Bladder microvascular endothelial cell (primary cell): Measurements from ENCODE around the gene BCDIN3D. TPM values are rescaled to one million over a fixed set of nuclear protein-coding genes. Genes with fewer than 3 reads are reported as not detected.

Source experiments
- total RNA-seq: library from RNA; depleted of rRNA; stranded (reverse); fragments of >200 nt; gene quantifications from 2 replicates; pipeline ENCODE4 v1.2.3, GENCODE V29; 2014

BCDIN3D gene, protein sequence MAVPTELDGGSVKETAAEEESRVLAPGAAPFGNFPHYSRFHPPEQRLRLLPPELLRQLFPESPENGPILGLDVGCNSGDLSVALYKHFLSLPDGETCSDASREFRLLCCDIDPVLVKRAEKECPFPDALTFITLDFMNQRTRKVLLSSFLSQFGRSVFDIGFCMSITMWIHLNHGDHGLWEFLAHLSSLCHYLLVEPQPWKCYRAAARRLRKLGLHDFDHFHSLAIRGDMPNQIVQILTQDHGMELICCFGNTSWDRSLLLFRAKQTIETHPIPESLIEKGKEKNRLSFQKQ
- 2.1 and 2.5 TPM in 2 replicates for total RNA-seq

DNA sequence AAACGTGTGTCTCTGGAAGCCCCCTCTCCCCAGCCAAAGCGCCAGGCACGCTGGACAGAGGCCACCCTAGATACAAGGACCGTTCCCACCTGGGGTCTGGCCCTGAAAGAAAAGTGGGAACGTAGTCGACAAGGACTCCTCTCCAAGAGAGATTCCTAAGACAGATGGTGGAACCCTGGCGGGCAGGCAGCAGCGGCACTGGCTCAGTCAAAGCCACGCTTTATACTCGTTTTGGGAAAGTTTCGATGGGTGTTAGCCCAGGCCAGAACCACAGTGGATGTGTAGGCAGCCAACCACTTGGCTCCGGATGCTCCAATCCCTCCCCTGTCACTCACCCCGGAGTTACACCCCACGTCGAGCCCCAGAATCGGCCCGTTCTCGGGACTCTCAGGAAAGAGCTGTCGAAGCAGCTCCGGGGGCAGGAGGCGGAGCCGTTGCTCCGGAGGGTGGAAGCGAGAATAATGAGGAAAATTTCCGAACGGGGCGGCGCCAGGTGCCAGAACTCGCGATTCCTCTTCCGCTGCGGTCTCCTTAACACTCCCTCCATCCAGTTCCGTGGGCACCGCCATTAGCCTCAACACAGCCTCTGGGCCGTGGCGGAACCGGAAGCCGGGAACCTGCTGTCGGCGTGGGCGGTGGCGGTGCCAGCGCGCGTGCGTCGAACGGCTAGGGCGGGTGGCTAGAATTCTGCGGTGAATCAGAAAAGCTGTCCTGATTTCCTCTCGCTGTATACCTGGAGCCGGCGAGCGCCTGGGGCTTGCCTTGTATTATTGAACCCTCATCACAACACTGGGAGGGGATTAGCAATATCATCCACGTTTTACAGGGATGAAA, at the start of gene BCDIN3D:
Gene BCDIN3D, minus strand, starts transcription at position 588 of the 834 bp plus-strand sequence. Its CDS starts 19 bp downstream, at position 569.

DNA sequence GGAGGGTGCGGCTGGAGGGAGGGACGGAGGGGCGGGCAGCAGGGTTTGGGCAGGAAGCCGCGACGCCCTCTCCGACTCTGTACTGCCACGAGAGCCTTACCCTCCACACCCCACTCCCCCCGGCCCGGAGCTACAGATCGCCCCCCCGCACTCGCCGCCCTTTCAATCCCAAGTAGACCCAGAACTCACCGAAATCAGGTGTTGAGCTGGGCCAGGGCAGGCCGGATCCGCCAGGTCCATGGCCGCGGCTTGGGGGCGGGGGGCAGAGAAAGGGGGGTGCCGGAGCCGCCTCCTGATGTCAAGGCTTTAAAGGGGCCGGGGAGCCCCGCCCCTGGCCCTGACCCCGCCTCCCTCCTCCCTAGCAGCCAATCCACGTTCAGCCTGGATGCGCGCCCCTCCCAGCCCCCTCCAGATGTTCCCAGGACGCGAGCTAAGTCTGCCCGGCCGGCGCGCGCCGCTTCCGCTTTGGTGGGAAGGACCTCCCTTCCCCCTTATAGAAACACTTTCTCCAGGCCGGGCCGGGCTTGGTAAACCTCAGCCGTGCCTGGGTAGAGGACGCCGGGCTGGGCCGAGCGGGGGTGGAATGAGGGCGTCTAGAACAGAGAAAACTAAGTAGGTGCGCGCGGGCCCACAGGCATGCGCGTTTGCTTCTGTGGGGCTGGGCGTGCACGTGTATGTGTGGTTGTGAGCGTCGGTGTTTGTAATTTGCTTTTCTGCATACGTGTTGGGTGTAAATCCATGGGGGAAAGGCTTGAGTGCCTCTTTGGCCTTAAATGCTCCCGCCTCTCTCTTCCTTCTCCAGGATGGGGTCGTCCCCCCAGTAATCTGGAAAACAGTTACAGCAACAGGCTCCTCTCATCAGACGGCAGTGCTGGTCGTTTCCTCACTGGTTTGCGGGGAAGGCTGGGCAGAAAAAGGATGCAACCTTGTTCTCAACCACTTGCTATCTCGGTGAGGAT, 14.5 kb downstream of the BCDIN3D start, which contains the start of gene NCKAP5L:
Gene NCKAP5L, minus strand, starts transcription at position 281 of the 959 bp plus-strand sequence. CDS start 24,369 bp downstream, outside the sequence.

Other genes with a start within 250 kb of the BCDIN3D start
- gene FAM186B, start 237.5 kb downstream of the BCDIN3D start, total RNA-seq, result under 0.01 and 0.06 TPM in 2 replicates
- 2.1 and 5.3 TPM in 2 replicates for gene PRPF40B, start 219.5 kb downstream of the BCDIN3D start, total RNA-seq
- 61.7 and 123 TPM in 2 replicates for gene FMNL3, start 135.7 kb downstream of the BCDIN3D start, total RNA-seq
- 281 and 443 TPM in 2 replicates for gene TMBIM6, start 101.5 kb downstream of the BCDIN3D start, total RNA-seq
- gene NCKAP5L, start 14.7 kb downstream of the BCDIN3D start, total RNA-seq, result 6.6 and 12.3 TPM in 2 replicates
- gene FAIM2, start 60.8 kb upstream of the BCDIN3D start, total RNA-seq, result not detected in 2 replicates
- not detected in 2 replicates for gene AQP2, start 107.6 kb upstream of the BCDIN3D start, total RNA-seq
- gene AQP5, start 118.8 kb upstream of the BCDIN3D start, total RNA-seq, result under 0.01 and 0.19 TPM in 2 replicates
- not detected in 2 replicates for gene AQP6, start 129.8 kb upstream of the BCDIN3D start, total RNA-seq
- 27.6 and 51.6 TPM in 2 replicates for gene RACGAP1, start 182.4 kb upstream of the BCDIN3D start, total RNA-seq
- 0.13 and 0.16 TPM in 2 replicates for gene ASIC1, start 214.5 kb upstream of the BCDIN3D start, total RNA-seq
- gene SMARCD1, start 242.2 kb upstream of the BCDIN3D start, total RNA-seq, result 43.1 and 62.9 TPM in 2 replicates